ENCODE results near the gene DLX3. TPM values are rescaled to one million over a fixed set of nuclear protein-coding genes. Genes with fewer than 3 reads are reported as not detected.

Gene DLX3
- polyA plus RNA-seq, 6 donors from 2014 or later, result not detected

- Mint-ChIP-seq H3K9me3 (peaks cover 5 to 15% (median 10%) of the 10 kb centered on the region in 7 donors), H3K27ac (no peak overlapping the region), H3K27me3 (peaks cover 36 to 56% (median 44%) of the 10 kb centered on the region in 3 donors), H3K36me3 (peaks cover 7 to 18% of the 10 kb centered on the region in 2 donors), H3K4me1 (no peaks in the 10 kb centered on the region), H3K4me3 (no peak overlapping the region)
- no peak for ATAC-seq (ENCODE audit: low read depth in 2 of 2)
- DNase-seq, result no peak
These were observed 23.9 kb upstream of the DLX3 start for GRCh38 chr17:50018909-50019308.

DNA sequence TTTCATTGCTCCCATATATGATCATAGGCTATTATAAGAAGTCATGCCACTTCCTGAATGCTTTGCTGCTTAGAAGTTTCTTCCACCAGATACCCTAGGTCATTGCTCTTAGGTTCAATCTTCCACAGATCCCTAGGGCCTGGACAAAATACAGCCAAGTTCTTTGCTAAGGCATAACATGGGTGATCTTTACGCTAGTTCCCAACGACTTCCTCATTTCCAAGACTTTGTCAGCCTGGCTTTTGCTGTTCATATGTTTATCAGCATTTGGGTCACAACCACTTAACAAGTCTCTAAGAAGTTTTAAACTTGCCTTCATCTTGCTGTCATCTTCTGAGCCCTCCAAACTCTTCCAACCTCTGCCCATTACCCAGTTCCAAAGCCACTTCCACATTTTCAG is 20.1 kb upstream of the DLX3 start:
- Mint-ChIP-seq H3K4me1 (no peaks in the 10 kb centered on the region), H3K27ac (no peak overlapping the region), H3K36me3 (peaks cover 18 to 36% of the 10 kb centered on the region in 2 donors), H3K9me3 (peaks cover 5 to 40% (median 33%) of the 10 kb centered on the region in 7 donors), H3K27me3 (peaks cover 37 to 71% (median 39%) of the 10 kb centered on the region in 3 donors), H3K4me3 (no peak overlapping the region)
- no peak for DNase-seq
- ATAC-seq (ENCODE audit: low read depth in 2 of 2), result no peak

- peaks cover 18 to 38% of the 10 kb centered on the region in 2 donors for H3K36me3 Mint-ChIP-seq
- H3K4me3 Mint-ChIP-seq, result no peak overlapping the region
- peaks cover 5 to 46% (median 33%) of the 10 kb centered on the region in 7 donors for H3K9me3 Mint-ChIP-seq
- peaks cover 37 to 76% (median 39%) of the 10 kb centered on the region in 3 donors for H3K27me3 Mint-ChIP-seq
- H3K27ac Mint-ChIP-seq, result no peak overlapping the region
- H3K4me1 Mint-ChIP-seq, result no peaks in the 10 kb centered on the region
- ATAC-seq (ENCODE audit: low read depth in 2 of 2) (no peak), DNase-seq (no peak)
These were observed 19.6 kb upstream of the DLX3 start for GRCh38 chr17:50014471-50015088.

DNA sequence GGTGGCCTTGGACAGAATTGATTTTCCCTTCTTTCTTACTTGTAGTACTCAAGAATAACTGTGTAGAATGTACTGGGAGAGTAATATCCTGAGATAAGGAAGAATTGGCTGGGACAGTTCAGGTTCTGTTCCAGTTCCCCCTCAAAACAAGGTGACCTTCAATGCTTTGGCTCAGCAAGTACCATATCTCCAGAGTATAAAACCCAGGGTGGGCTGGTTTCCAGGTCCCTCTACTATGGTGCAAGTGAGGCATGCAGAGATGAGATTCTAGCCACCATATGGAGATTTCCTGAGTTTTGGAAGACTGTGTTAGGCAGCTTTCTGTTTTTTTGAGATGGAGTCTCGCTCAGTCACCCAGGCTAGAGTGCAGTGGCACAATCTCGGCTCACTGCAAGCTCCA is 18.1 kb upstream of the DLX3 start:
- Mint-ChIP-seq H3K9me3 (peaks cover 10 to 57% (median 40%) of the 10 kb centered on the region in 7 donors), H3K27me3 (peaks cover 33 to 74% (median 39%) of the 10 kb centered on the region in 3 donors), H3K4me3 (peak overlapping the region in 1 of 8 donors; percentile 6), H3K4me1 (peaks cover 0 to 2% (median 0%) of the 10 kb centered on the region in 3 donors), H3K36me3 (peaks cover 22 to 47% of the 10 kb centered on the region in 2 donors), H3K27ac (no peak overlapping the region)
- DNase-seq, result no peak
- no peak for ATAC-seq (ENCODE audit: low read depth in 2 of 2)

- H3K4me3 Mint-ChIP-seq, result no peak overlapping the region
- no peak overlapping the region for H3K27ac Mint-ChIP-seq
- no peak for DNase-seq
- H3K9me3 Mint-ChIP-seq, result peaks cover 5 to 48% (median 32%) of the 10 kb centered on the region in 7 donors
- peaks cover 18 to 49% (median 25%) of the 10 kb centered on the region in 3 donors for H3K27me3 Mint-ChIP-seq
- ATAC-seq (ENCODE audit: low read depth in 2 of 2), result no peak
- peaks cover 17 to 33% of the 10 kb centered on the region in 2 donors for H3K36me3 Mint-ChIP-seq
- H3K4me1 Mint-ChIP-seq, result peaks cover 9 to 21% (median 9%) of the 10 kb centered on the region in 3 donors
These were observed 14.3 kb upstream of the DLX3 start for GRCh38 chr17:50009282-50009681.

GRCh38 chr17:50003911-50004310 is 8.9 kb upstream of the DLX3 start:
- Mint-ChIP-seq H3K27me3 (peaks cover 32 to 42% (median 34%) of the 10 kb centered on the region in 3 donors), H3K4me3 (no peak overlapping the region), H3K36me3 (peaks cover 3 to 5% of the 10 kb centered on the region in 2 donors), H3K9me3 (peaks cover under 1 to 4% (median 3%) of the 10 kb centered on the region in 7 donors), H3K4me1 (peaks cover 9 to 21% (median 9%) of the 10 kb centered on the region in 3 donors), H3K27ac (no peak overlapping the region)
- no peak for DNase-seq
- ATAC-seq (ENCODE audit: low read depth in 2 of 2), result no peak

- ATAC-seq (ENCODE audit: low read depth in 2 of 2), result no peak
- Mint-ChIP-seq H3K9me3 (peaks cover 0 to 3% (median 0%) of the 10 kb centered on the region in 7 donors), H3K27ac (peak overlapping the region in 1 of 6 donors; percentile 58), H3K36me3 (peaks cover 0 to 16% of the 10 kb centered on the region in 2 donors), H3K4me1 (peaks cover 26 to 33% (median 29%) of the 10 kb centered on the region in 3 donors), H3K27me3 (peaks cover 67 to 83% (median 76%) of the 10 kb centered on the region in 3 donors), H3K4me3 (peak overlapping the region in 2 of 8 donors; percentile 11 to 34)
- DNase-seq, result no peak
These were observed 4.0 kb upstream of the DLX3 start for GRCh38 chr17:49998836-49999511.

DNA sequence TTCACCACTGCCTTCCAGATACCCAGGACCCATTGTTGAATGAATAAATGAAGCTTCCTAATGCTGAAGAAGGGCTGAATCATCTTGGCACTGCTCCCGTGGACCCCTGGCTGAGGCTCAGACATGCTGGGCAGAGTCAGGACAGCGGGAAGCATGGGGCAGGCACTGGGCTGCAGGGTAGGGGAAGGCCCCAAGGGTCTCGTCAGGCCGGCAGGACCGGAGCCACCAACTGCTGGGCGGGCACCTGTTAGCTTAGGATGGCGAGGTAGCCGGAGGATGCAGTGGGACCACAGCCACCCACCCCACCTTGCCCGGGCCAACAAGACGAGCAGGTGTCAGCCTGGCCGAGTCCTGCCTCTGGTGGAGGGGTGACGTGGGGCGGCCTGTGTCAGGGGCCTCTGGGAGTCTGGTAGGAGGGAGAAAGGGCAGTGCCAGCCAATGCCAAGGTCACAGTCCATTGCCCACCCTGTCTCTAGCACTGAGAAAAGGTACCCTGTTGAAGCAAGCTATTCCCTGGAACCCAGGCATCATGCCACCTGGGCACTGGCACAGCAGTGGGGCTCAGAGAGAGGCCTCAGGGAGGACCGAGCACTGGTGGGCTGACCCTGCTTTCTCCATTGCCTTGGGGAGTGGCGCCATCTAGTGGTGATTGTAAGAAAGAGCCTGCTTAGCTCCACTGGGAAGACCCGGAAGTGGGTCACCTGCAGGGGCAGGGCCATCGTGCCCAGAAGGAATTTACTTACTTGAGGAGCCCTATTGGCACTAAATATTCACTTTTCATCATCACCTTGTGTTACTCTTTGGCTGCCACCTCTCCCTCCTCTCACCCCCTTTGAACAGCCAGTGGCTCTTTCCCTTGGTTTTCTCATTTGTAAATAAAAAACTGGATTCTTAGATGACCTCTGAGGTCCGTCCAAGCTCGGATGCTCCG is 3.0 kb upstream of the DLX3 start:
- peaks cover 31 to 36% (median 33%) of the 10 kb centered on the region in 3 donors for H3K4me1 Mint-ChIP-seq
- DNase-seq (peak; percentile 79), ATAC-seq (ENCODE audit: low read depth in 2 of 2) (peak; percentile 77 to 82)
- peak overlapping the region in 2 of 8 donors; percentile 34 to 51 for H3K4me3 Mint-ChIP-seq
- H3K27ac Mint-ChIP-seq, result no peak overlapping the region
- peaks cover 0 to 3% (median 0%) of the 10 kb centered on the region in 7 donors for H3K9me3 Mint-ChIP-seq
- peaks cover 71 to 90% (median 81%) of the 10 kb centered on the region in 3 donors for H3K27me3 Mint-ChIP-seq
- peaks cover 0 to 20% of the 10 kb centered on the region in 2 donors for H3K36me3 Mint-ChIP-seq

- Mint-ChIP-seq H3K4me3 (peak overlapping the region in 4 of 8 donors; percentile 51 to 78 (median 60)), H3K27ac (no peak overlapping the region), H3K27me3 (peaks cover 73 to 93% (median 87%) of the 10 kb centered on the region in 3 donors), H3K4me1 (peaks cover 35 to 36% (median 36%) of the 10 kb centered on the region in 3 donors), H3K9me3 (peaks cover 0 to 3% (median 0%) of the 10 kb centered on the region in 7 donors), H3K36me3 (peaks cover 0 to 20% of the 10 kb centered on the region in 2 donors)
- DNase-seq (no peak), ATAC-seq (ENCODE audit: low read depth in 2 of 2) (no peak)
These were observed 2.3 kb upstream of the DLX3 start for GRCh38 chr17:49997301-49997650.

GRCh38 chr17:49996495-49997300 is 1.7 kb upstream of the DLX3 start:
- H3K9me3 Mint-ChIP-seq, result peaks cover 0 to 3% (median 0%) of the 10 kb centered on the region in 7 donors
- no peak overlapping the region for H3K27ac Mint-ChIP-seq

DNA sequence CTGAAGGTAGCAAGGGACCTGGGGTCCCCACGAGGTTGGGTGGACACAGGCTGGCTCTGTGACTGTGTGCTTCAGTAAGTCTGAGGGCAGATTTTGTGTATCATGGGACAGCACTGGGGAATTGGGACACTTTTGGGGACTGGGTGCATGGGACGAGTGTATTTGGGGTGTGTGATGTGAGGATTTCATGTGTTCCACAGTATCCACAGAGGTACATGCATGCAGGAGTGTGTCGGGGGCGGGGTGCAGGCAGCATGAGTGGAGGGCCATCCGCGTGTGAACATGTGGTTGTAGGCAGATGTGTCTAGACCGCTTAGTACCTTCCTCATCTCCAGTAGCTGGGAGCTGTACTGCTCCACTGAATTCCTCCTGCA is 1.1 kb upstream of the DLX3 start:
- peak overlapping the region in 6 of 8 donors; percentile 22 to 88 (median 74) for H3K4me3 Mint-ChIP-seq

More at GRCh38 chr17:49996495-49997300, 1.7 kb upstream of the DLX3 start:
- Mint-ChIP-seq H3K4me1 (peaks cover 35 to 36% (median 36%) of the 10 kb centered on the region in 3 donors), H3K36me3 (peaks cover 0 to 20% of the 10 kb centered on the region in 2 donors), H3K4me3 (peak overlapping the region; percentile 49 to 88 (median 72)), H3K27me3 (peaks cover 74 to 93% (median 88%) of the 10 kb centered on the region in 3 donors)
- ATAC-seq (ENCODE audit: low read depth in 2 of 2) (peak; percentile 40 to 46), DNase-seq (peak; percentile 52)

More for the DNA sequence above, 1.1 kb upstream of the DLX3 start:
- DNase-seq (no peak), ATAC-seq (ENCODE audit: low read depth in 2 of 2) (no peak)
- Mint-ChIP-seq H3K4me1 (peaks cover 35 to 36% (median 36%) of the 10 kb centered on the region in 3 donors), H3K27ac (peak overlapping the region in 3 of 6 donors; percentile 20 to 78 (median 47)), H3K9me3 (peaks cover 0 to 3% (median 0%) of the 10 kb centered on the region in 7 donors), H3K27me3 (peaks cover 72 to 95% (median 90%) of the 10 kb centered on the region in 3 donors), H3K36me3 (peaks cover 0 to 20% of the 10 kb centered on the region in 2 donors)

Measured in naive B cell (primary cell).